Muscle of leg (tissue), 11 donors: Measurements from ENCODE around the gene MMS22L. TPM values are rescaled to one million over a fixed set of nuclear protein-coding genes. Genes with fewer than 3 reads are reported as not detected.

ENCODE experiments used
- DNase-seq: peaks from one replicate; pipeline ENCODE4 v3.0.0; 2013
- H3K27ac ChIP-seq: one replicate; pipeline ENCODE4 v1.5.1; 2013; ENCODE audit warnings: mild to moderate bottlenecking, low read length, control low read depth
- H3K27me3 ChIP-seq: one replicate; pipeline ENCODE4 v1.6.1; 2013; ENCODE audit warnings: low read length; ENCODE audit not compliant: control insufficient read depth, insufficient read depth
- H3K36me3 ChIP-seq: one replicate; pipeline ENCODE4 v1.6.1; 2013; ENCODE audit warnings: low read length; ENCODE audit not compliant: control insufficient read depth, insufficient read depth
- H3K4me1 ChIP-seq: one replicate; pipeline ENCODE4 v1.6.1; 2013; ENCODE audit warnings: low read length; ENCODE audit not compliant: control insufficient read depth, insufficient read depth
- H3K4me3 ChIP-seq: one replicate; pipeline ENCODE4 v1.5.1; 2013; ENCODE audit warnings: low read length, control low read depth
- H3K9me3 ChIP-seq: replicated peaks from 2 replicates; pipeline ENCODE4 v1.6.1; 2013; ENCODE audit warnings: low read depth, low read length; ENCODE audit not compliant: control insufficient read depth
- WGBS: methylation state at CpG from one replicate; pipeline ENCODE4 v1.1.5; 2013; ENCODE audit warnings: missing lambda C conversion rate; ENCODE audit not compliant: insufficient coverage; 5-methylcytosine and 5-hydroxymethylcytosine counted together
- polyA plus RNA-seq, 8 donors: library from polyadenylated mRNA; unstranded; fragments of 120-200 nt; gene quantifications; one replicate each; pipeline versions ENCODE4 v1.2.1 to v1.2.3, GENCODE V29; 2013; ENCODE audit warnings: inconsistent platforms in 1 of 8, low replicate concordance in 1 of 8; ENCODE audit not compliant: insufficient read length in 8 of 8, insufficient read depth in 1 of 8
- total RNA-seq: library from RNA; stranded (reverse); fragments of 120-200 nt; gene quantifications from one replicate; pipeline ENCODE4 v1.2.4, GENCODE V29; 2013

Gene MMS22L
- total and polyA plus RNA-seq, 9 donors = 3.8 to 9.2 (median 6.8) TPM

GRCh38 chr6:97151601-97152000 is 131.4 kb downstream of the MMS22L start:
- Histone ChIP-seq H3K4me1 (no peaks in the 10 kb centered on the region), H3K27me3 (no peaks in the 10 kb centered on the region), H3K9me3 (no peaks in the 10 kb centered on the region), H3K36me3 (no peaks in the 10 kb centered on the region), H3K27ac (no peak overlapping the region), H3K4me3 (no peak overlapping the region)
- no peak for DNase-seq

DNA sequence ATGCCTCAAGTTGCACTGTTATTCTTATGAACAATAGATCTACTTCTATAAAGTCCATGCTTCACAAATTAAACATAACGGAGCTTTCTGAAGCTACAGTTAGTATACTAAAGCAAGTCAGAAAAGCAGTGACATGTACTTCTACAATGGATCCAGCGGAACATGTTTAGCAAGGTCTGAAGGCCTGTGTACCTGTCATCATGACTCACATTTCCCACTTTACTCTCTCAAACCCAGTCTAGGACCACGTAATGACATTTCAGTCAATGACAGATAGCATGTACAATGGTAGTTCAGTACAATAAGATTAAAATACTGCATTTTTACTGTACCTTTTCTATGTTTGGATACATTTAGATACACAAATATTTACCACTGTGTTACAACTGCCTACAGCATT is 132.1 kb downstream of the MMS22L start:
- no peaks in the 10 kb centered on the region for H3K27me3 ChIP-seq

GRCh38 chr6:97147421-97147820 is 135.6 kb downstream of the MMS22L start:
- no peaks in the 10 kb centered on the region for H3K36me3 ChIP-seq
- WGBS = no CpG with 5 or more reads among the region's 1 CpG
- H3K27ac ChIP-seq = no peak overlapping the region
- no peaks in the 10 kb centered on the region for H3K4me1 ChIP-seq
- no peak for DNase-seq
- H3K27me3 ChIP-seq = no peaks in the 10 kb centered on the region
- no peak overlapping the region for H3K4me3 ChIP-seq
- H3K9me3 ChIP-seq = no peaks in the 10 kb centered on the region

More for the DNA sequence above, 132.1 kb downstream of the MMS22L start:
- WGBS = no CpG with 5 or more reads among the region's 3 CpGs
- Histone ChIP-seq H3K4me3 (no peak overlapping the region), H3K27ac (no peak overlapping the region), H3K9me3 (no peaks in the 10 kb centered on the region), H3K4me1 (no peaks in the 10 kb centered on the region), H3K36me3 (no peaks in the 10 kb centered on the region)
- no peak for DNase-seq

GRCh38 chr6:97145691-97146090 is 137.3 kb downstream of the MMS22L start:
- DNase-seq = peak; percentile 57
- Histone ChIP-seq H3K9me3 (no peaks in the 10 kb centered on the region), H3K27me3 (no peaks in the 10 kb centered on the region), H3K36me3 (no peaks in the 10 kb centered on the region), H3K27ac (no peak overlapping the region), H3K4me3 (no peak overlapping the region), H3K4me1 (no peaks in the 10 kb centered on the region)
- no CpG with 5 or more reads among the region's 1 CpG for WGBS

- DNase-seq = no peak
- Histone ChIP-seq H3K4me1 (no peaks in the 10 kb centered on the region), H3K27me3 (no peaks in the 10 kb centered on the region), H3K27ac (no peak overlapping the region), H3K36me3 (no peaks in the 10 kb centered on the region), H3K4me3 (no peak overlapping the region), H3K9me3 (no peaks in the 10 kb centered on the region)
Observed at GRCh38 chr6:97141756-97142155, 141.3 kb downstream of the MMS22L start.

DNA sequence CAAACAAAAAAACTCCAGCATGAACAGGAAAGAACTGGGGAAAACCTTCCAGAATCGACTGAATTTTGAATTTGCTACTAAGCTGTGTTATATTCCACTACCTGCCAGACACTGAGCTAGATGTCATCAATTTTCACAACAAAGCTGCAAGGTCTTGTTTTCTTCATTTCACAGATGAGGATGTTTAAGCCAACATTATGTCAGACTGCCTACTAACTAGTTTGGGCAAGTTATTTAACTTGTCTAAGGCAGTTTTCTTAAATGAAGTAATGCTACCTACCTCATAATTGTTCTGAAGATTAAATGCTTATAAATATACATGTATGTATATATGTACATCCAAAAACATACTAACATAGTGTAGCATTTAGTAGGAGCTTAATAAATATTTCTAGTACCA is 144.4 kb downstream of the MMS22L start:
- Histone ChIP-seq H3K4me3 (no peak overlapping the region), H3K27me3 (no peaks in the 10 kb centered on the region), H3K9me3 (no peaks in the 10 kb centered on the region), H3K4me1 (no peaks in the 10 kb centered on the region), H3K27ac (no peak overlapping the region), H3K36me3 (no peaks in the 10 kb centered on the region)
- no peak for DNase-seq
- WGBS = no CpG with 5 or more reads among the region's 1 CpG

DNA sequence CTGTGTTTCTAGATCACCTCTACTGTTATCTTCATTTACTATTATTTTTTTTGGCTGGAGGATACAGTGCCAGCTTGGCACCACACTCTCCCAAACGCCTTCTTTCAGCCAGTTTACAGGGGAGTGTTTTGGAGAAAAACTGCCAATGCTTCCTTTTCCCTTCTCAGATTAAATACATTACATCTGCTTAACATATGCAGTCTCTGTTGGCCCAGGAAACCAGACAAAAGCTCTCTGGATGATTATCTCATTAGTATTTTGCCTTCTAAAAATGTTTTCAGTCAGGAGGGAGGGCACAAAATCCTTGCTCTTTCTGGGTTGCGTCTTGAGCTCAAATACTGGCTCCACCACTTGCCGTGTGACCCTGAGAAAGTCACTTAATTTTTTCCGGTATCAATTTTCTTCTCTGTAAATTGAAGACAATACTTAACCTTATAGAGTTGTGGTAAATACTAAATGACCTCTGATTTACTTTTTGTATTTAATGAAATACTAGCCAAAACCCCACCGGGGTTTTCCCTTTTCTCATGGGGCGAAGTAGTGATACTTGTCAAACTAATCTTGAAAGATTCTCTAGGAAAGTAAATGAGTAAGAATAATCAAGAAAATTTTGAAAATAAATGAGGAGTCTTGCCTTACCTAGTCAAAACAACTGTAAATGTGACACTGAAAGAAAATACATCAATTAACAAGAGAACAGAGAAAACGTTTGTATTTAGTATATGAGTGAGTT is 146.2 kb downstream of the MMS22L start:
- Histone ChIP-seq H3K9me3 (no peaks in the 10 kb centered on the region), H3K36me3 (no peaks in the 10 kb centered on the region), H3K4me3 (no peak overlapping the region), H3K27ac (no peak overlapping the region), H3K4me1 (no peaks in the 10 kb centered on the region), H3K27me3 (no peaks in the 10 kb centered on the region)
- peak; percentile 21 for DNase-seq
- WGBS = no CpG with 5 or more reads among the region's 7 CpGs

- no peak overlapping the region for H3K4me3 ChIP-seq
- H3K27me3 ChIP-seq = no peaks in the 10 kb centered on the region
- no peaks in the 10 kb centered on the region for H3K9me3 ChIP-seq
- H3K27ac ChIP-seq = no peak overlapping the region
- WGBS = no CpG with 5 or more reads among the region's 1 CpG
- no peaks in the 10 kb centered on the region for H3K36me3 ChIP-seq
- H3K4me1 ChIP-seq = no peaks in the 10 kb centered on the region
- no peak for DNase-seq
Observed at GRCh38 chr6:97133067-97133466, 149.9 kb downstream of the MMS22L start.

DNA sequence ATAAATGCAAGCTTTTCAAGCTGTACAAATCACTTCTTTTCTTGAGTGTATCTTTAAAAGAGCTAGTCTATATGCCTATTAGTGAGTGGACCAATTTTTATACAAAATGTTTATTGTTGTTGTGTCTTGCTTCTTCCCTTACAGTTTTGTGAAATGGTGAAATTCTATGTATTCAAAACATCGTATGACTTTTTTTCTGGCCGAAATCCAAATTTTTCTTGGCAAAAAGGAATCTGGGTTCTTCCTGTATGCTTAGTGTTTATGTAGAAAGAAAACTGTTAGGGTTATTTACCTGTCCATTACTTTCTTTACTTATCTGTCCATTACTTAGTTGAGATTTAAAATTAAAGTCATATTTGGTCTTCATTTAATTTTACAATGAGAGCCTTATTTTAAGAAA is 153.9 kb downstream of the MMS22L start:
- H3K36me3 ChIP-seq = no peaks in the 10 kb centered on the region
- no CpG with 5 or more reads among the region's 2 CpGs for WGBS

DNA sequence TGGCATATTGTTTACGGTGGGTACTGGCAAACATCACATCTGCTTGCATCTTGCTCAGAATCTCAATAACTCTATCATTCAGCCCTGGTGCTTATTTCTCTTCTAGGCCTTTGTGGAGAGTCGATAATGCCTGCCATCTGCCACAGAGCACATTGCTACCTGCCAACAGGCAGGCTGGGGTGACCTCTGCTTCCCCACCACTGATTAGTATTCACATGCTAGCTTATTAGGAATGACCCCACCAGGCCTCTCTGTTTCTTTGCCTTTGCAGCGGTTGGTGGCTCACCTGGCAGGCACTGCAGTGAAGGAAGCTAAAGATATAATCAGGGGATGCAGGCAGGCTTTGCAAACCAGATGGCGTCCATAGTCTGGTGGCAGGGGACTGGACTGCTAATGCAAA is 154.5 kb downstream of the MMS22L start:
- H3K36me3 ChIP-seq = no peaks in the 10 kb centered on the region
- no peak overlapping the region for H3K4me3 ChIP-seq
- no peaks in the 10 kb centered on the region for H3K27me3 ChIP-seq
- no peak overlapping the region for H3K27ac ChIP-seq
- H3K4me1 ChIP-seq = no peaks in the 10 kb centered on the region
- no peak for DNase-seq
- WGBS = 83% methylated on average over 3 of the region's 4 CpGs
- H3K9me3 ChIP-seq = no peaks in the 10 kb centered on the region

More for the DNA sequence above, 153.9 kb downstream of the MMS22L start:
- DNase-seq = peak; percentile 25
- H3K27me3 ChIP-seq = no peaks in the 10 kb centered on the region
- H3K9me3 ChIP-seq = no peaks in the 10 kb centered on the region
- H3K27ac ChIP-seq = no peak overlapping the region
- no peak overlapping the region for H3K4me3 ChIP-seq
- no peaks in the 10 kb centered on the region for H3K4me1 ChIP-seq

DNA sequence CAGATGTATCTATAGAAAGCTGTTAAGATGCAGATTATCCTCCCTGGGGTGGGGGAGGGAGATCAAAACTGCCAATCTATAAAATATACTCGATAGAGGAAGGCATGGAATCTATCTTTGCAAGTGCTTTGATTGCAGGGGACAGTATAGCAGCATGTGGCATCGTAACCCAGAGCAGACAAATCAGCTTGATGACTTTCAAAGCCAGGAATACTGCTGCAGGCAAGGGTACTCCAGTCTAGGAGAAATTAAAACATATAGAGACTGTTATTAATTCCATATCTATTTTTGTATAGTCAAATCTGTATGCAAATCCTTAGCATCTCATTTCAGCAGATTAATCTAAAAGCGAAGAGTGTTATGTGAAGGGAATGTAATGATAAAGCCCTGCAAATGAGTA is 159.4 kb downstream of the MMS22L start:
- Histone ChIP-seq H3K9me3 (peaks cover 2% of the 10 kb centered on the region), H3K27ac (no peak overlapping the region), H3K36me3 (no peaks in the 10 kb centered on the region), H3K27me3 (no peaks in the 10 kb centered on the region), H3K4me1 (no peaks in the 10 kb centered on the region), H3K4me3 (no peak overlapping the region)
- no CpG with 5 or more reads among the region's 3 CpGs for WGBS
- DNase-seq = no peak
